Caco-2 (cell line): ENCODE results near the gene GRAMD2B. TPM values are rescaled to one million over a fixed set of nuclear protein-coding genes. Genes with fewer than 3 reads are reported as not detected.

Experiments used
- BruUV-seq: library from RNA; stranded (reverse); fragments of 400-500 nt; replicated peaks from 2 replicates; lab custom pipeline; 2021; lab: Mats Ljungman, UMichigan
- CTCF ChIA-PET: fragments of 300-600 bp; sonication (Branson Sonifier 250); formaldehyde crosslinking; loops from one replicate; lab custom pipeline; 2022; ENCODE audit warnings: antibody characterized with exemption; lab: Charles Lee
- POLR2A ChIA-PET: fragments of 300-600 bp; sonication (Branson Sonifier 250); formaldehyde crosslinking; loops from one replicate; lab custom pipeline; 2022; ENCODE audit warnings: antibody characterized with exemption; lab: Charles Lee
- DNase-seq, 2 experiments: peaks; one replicate each; pipeline versions ENCODE4 v3.0.0 to v3.0.0-alpha.2; 2020 to 2022
- H3K27me3 ChIP-seq: replicated peaks from 2 replicates; pipeline ENCODE4 v1.6.0; 2011; ENCODE audit warnings: low read length; ENCODE audit not compliant: control insufficient read depth, insufficient read depth
- H3K36me3 ChIP-seq: 2 replicates; pipeline ENCODE4 v1.5.1; 2011; ENCODE audit warnings: low read length; ENCODE audit not compliant: control insufficient read depth, insufficient read depth
- H3K4me1 ChIP-seq: fragments of 250-450 bp; sonication (Bioruptor Pico); 2 replicates; pipeline ENCODE4 v1.5.1; 2020; ENCODE audit warnings: mild to moderate bottlenecking
- H3K4me3 ChIP-seq: 2 replicates; pipeline ENCODE4 v1.5.1; 2011; ENCODE audit warnings: low read depth, mild to moderate bottlenecking, control low read depth, low read length
- H3K9me3 ChIP-seq: fragments of 250-450 bp; sonication (Bioruptor Pico); 2 replicates; pipeline ENCODE4 v1.5.1; 2020; ENCODE audit warnings: mild to moderate bottlenecking, moderate library complexity
- H3K27ac Mint-ChIP-seq: one replicate; pipeline ENCODE4 v1.8.0; 2022; ENCODE audit warnings: mixed read lengths; ENCODE audit not compliant: unreplicated experiment
- H3K27me3 Mint-ChIP-seq: one replicate; pipeline ENCODE4 v1.8.0; 2022; ENCODE audit warnings: mixed read lengths; ENCODE audit not compliant: insufficient read depth, unreplicated experiment
- H3K36me3 Mint-ChIP-seq: one replicate; pipeline ENCODE4 v1.8.0; 2022; ENCODE audit warnings: mild to moderate bottlenecking, mixed read lengths; ENCODE audit not compliant: insufficient read depth, unreplicated experiment
- H3K4me1 Mint-ChIP-seq: one replicate; pipeline ENCODE4 v1.8.0; 2022; ENCODE audit warnings: low read depth, mixed read lengths; ENCODE audit not compliant: unreplicated experiment
- H3K4me3 Mint-ChIP-seq: one replicate; pipeline ENCODE4 v1.8.0; 2022; ENCODE audit warnings: mild to moderate bottlenecking, moderate library complexity, mixed read lengths; ENCODE audit not compliant: unreplicated experiment
- H3K9me3 Mint-ChIP-seq: one replicate; pipeline ENCODE4 v1.8.0; 2022; ENCODE audit warnings: mixed read lengths; ENCODE audit not compliant: unreplicated experiment
- CTCF ChIP-seq, 2 experiments: fragments of 200-600 bp in 1 of 2; IDR thresholded peaks; 1 replicate in 1 of 2; 2 replicates in 1 of 2; pipeline versions ENCODE4 v1.5.1 to v1.8.0; 2011 to 2022; ENCODE audit warnings: antibody characterized with exemption in 1 of 2, control low read depth in 1 of 2, inconsistent platforms in 1 of 2, low read depth in 1 of 2, low read length in 1 of 2, mild to moderate bottlenecking in 1 of 2, moderate library complexity in 1 of 2; ENCODE audit not compliant: insufficient read depth in 1 of 2, severe bottlenecking in 1 of 2, unreplicated experiment in 1 of 2
- intact Hi-C: fragments of 100-400 bp; cut with micrococcal nuclease; formaldehyde crosslinking; loops from one replicate; pipeline ENCODE4 v1.10.0; 2022; ENCODE audit not compliant: unreplicated experiment
- total RNA-seq: library from RNA; stranded (reverse); gene quantifications from 2 replicates; pipeline ENCODE4 v1.2.3, GENCODE V29; 2022

GRAMD2B gene
- total RNA-seq, 1 experiment from 2014 or later: 3.0 TPM

- H3K9me3 ChIP-seq: no peaks in the 10 kb centered on the region
- H3K4me3 ChIP-seq: no peak overlapping the region
- BruUV-seq: no TSS peak
- POLR2A ChIA-PET: no interaction called here
- DNase-seq: no peak
- intact Hi-C loops: loop anchor here (2.0 kb wide), 2 partner anchors 18 to 48 kb away; no protein-coding TSS in a partner anchor
- H3K4me1 ChIP-seq: no peaks in the 10 kb centered on the region
- Mint-ChIP-seq H3K9me3 (no peaks in the 10 kb centered on the region), H3K27ac (no peak overlapping the region), H3K36me3 (no peaks in the 10 kb centered on the region), H3K4me1 (no peaks in the 10 kb centered on the region), H3K4me3 (no peak overlapping the region), H3K27me3 (no peaks in the 10 kb centered on the region)
- peak; percentile 5 to 15 for TF ChIP-seq CTCF (IDR thresholded peaks at IDR 0.05; ENCODE audit: insufficient read depth in 1 of 2, low read depth in 1 of 2, low read length in 1 of 2, severe bottlenecking in 1 of 2, unreplicated experiment in 1 of 2)
- no peaks in the 10 kb centered on the region; the same call in 1 of the 2 replicates for H3K36me3 ChIP-seq
- CTCF ChIA-PET: interaction anchor here (0.6 to 1.4 kb wide), 2 partner anchors 133 to 137 kb away, joined by 3 read pairs; no protein-coding TSS in a partner anchor
- no peaks in the 10 kb centered on the region for H3K27me3 ChIP-seq
These were observed 67.1 kb downstream of the GRAMD2B start for GRCh38 chr5:126490167-126490940.

GRCh38 chr5:126492939-126493338 lies 69.7 kb downstream of the GRAMD2B start:
- Histone ChIP-seq H3K36me3 (no peaks in the 10 kb centered on the region; the same call in 1 of the 2 replicates), H3K4me1 (no peaks in the 10 kb centered on the region), H3K4me3 (no peak overlapping the region), H3K9me3 (no peaks in the 10 kb centered on the region), H3K27me3 (no peaks in the 10 kb centered on the region)
- ChIA-PET POLR2A (no interaction called here), CTCF (interaction anchor here (1.0 to 1.3 kb wide), 3 partner anchors 127 to 154 kb away, joined by 3 read pairs; no protein-coding TSS in a partner anchor)
- peak; percentile 50 to 51 for DNase-seq
- Mint-ChIP-seq H3K27ac (no peak overlapping the region), H3K36me3 (no peaks in the 10 kb centered on the region), H3K9me3 (no peaks in the 10 kb centered on the region), H3K27me3 (no peaks in the 10 kb centered on the region), H3K4me3 (no peak overlapping the region), H3K4me1 (no peaks in the 10 kb centered on the region)
- peak; percentile 57 to 80 for TF ChIP-seq CTCF (IDR thresholded peaks at IDR 0.05; ENCODE audit: insufficient read depth in 1 of 2, low read depth in 1 of 2, low read length in 1 of 2, severe bottlenecking in 1 of 2, unreplicated experiment in 1 of 2)
- no TSS peak for BruUV-seq
- intact Hi-C loops: loop anchor here (1.0 to 2.0 kb wide), 3 partner anchors 28 to 139 kb away; partner anchors contain the start of gene GRAMD2B

- no TSS peak for BruUV-seq
- no peaks in the 10 kb centered on the region for H3K4me1 ChIP-seq
- ChIA-PET POLR2A (no interaction called here), CTCF (no interaction called here)
- no peak for DNase-seq
- no peaks in the 10 kb centered on the region for H3K9me3 ChIP-seq
- no peak for TF ChIP-seq CTCF (IDR thresholded peaks at IDR 0.05; ENCODE audit: insufficient read depth in 1 of 2, low read depth in 1 of 2, low read length in 1 of 2, severe bottlenecking in 1 of 2, unreplicated experiment in 1 of 2)
- H3K4me1 Mint-ChIP-seq: no peaks in the 10 kb centered on the region
- H3K36me3 ChIP-seq: no peaks in the 10 kb centered on the region; the same call in 1 of the 2 replicates
- no peak overlapping the region for H3K27ac Mint-ChIP-seq
- H3K9me3 Mint-ChIP-seq: no peaks in the 10 kb centered on the region
- intact Hi-C loops: no loop called here
- H3K36me3 Mint-ChIP-seq: no peaks in the 10 kb centered on the region
- no peaks in the 10 kb centered on the region for H3K27me3 ChIP-seq
- no peaks in the 10 kb centered on the region for H3K27me3 Mint-ChIP-seq
- no peak overlapping the region for H3K4me3 ChIP-seq
- H3K4me3 Mint-ChIP-seq: no peak overlapping the region
These were observed 71.2 kb downstream of the GRAMD2B start for GRCh38 chr5:126494393-126494792.
